ENCODE results near the gene TLX2.
"Not testable (repeated sequence)": the region's sequence is repeated elsewhere in the genome, so short reads cannot be mapped to it uniquely, and the experiment has no call there.

The TLX2 gene

GRCh38 chr2:74553892-74554819 lies 39.9 kb downstream of the TLX2 start, which contains the start of the genes DOK1 and LOXL3:
Gene DOK1 (plus strand): TSS chr2:74554720. CDS start chr2:74554755, 35 bp downstream.
Gene LOXL3 (minus strand): TSS chr2:74553942. CDS start chr2:74552634, 1,308 bp downstream.
- in situ Hi-C loops (cut with HindIII; ENCODE audit: low sequenced_read_pairs): no loop called here

- in situ Hi-C loops (cut with HindIII; ENCODE audit: low sequenced_read_pairs): no loop called here
These were observed 40.7 kb downstream of the TLX2 start for GRCh38 chr2:74554820-74555531.

DNA sequence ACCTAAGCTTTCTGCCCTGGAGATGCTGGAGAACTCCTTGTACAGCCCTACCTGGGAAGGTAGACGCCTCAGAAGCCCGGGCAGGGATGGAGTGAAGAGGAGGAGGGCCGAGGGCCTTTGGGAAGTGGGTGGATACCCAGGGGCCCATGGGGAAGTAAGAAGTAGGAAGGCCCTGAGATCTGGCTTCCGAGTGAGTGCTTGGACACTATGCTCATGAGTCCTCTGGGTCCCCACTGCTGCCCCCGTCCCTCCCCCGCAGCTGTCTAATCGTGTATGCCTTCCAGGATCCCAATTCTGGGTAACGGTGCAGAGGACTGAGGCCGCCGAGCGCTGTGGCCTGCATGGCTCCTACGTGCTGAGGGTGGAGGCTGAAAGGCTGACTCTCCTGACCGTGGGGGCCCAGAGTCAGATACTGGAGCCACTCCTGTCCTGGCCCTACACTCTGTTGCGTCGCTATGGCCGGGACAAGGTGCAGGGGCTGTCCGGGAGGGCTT lies 41.4 kb downstream of the TLX2 start:
- in situ Hi-C loops (cut with HindIII; ENCODE audit: low sequenced_read_pairs): no loop called here

GRCh38 chr2:74556159-74556558 lies 41.9 kb downstream of the TLX2 start:
- in situ Hi-C loops (cut with HindIII; ENCODE audit: low sequenced_read_pairs): no loop called here

DNA sequence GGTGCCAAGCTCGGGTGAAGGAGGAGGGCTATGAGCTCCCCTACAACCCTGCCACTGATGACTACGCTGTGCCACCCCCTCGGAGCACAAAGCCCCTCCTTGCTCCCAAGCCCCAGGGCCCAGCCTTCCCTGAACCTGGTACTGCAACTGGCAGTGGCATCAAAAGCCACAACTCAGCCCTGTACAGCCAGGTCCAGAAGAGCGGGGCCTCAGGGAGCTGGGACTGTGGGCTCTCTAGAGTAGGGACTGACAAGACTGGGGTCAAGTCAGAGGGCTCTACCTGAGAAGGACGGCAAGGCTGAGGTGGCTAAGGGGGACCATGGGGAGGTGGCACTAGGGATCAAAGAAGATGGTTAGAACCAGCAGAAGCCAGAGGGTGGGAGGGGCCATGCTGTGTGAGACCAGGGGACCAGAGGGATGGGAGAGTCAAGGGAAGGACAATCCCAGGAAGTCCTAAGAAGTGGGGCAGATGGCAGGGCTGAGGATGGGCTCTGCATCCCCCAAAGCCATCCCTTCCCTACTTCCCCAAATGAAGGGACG lies 42.7 kb downstream of the TLX2 start:
- in situ Hi-C loops (cut with HindIII; ENCODE audit: low sequenced_read_pairs): no loop called here

GRCh38 chr2:74558284-74559230 lies 44.3 kb downstream of the TLX2 start:
- in situ Hi-C loops (cut with HindIII; ENCODE audit: low sequenced_read_pairs): no loop called here

DNA sequence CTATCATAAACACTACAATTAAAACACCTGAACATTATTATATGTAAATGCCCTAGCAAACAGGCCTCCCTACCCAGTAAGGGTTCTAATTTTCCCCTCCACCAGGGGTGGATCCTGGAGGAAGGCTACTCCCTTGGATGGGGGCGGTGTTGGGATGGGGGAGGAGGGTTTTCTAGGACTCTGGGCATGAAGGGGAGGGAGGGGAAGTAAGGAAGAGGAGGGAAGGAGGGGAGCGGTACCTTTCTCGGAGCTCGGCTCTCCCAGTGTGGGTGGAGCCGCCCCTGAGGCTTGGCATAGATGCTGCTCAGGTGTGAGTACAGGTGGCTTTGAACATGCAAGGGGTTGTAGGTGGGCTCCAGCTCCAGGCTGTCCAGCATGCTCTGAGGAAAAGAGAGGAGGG lies 45.7 kb downstream of the TLX2 start:
- in situ Hi-C loops (cut with HindIII; ENCODE audit: low sequenced_read_pairs): no loop called here

- in situ Hi-C loops (cut with HindIII; ENCODE audit: low sequenced_read_pairs): no loop called here
These were observed 46.3 kb downstream of the TLX2 start for GRCh38 chr2:74560591-74560990.

DNA sequence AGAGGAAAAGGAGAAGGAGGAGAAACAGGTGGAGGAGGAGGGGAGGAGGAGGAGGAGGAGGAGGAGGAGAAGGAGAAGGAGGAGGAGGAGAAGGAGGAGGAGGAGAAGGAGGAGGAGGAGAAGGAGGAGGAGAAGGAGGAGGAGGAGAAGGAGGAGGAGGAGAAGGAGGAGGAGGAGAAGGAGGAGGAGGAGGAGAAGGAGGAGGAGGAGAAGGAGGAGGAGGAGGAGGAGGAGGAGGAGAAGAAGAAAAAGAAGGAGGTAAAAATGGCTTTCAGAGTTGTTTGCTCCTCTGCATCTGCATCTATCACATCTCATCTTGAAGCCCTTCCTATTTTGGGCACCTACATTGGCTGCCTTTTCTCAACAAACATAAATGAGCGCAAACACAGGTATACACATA lies 46.8 kb downstream of the TLX2 start:
- in situ Hi-C loops (cut with HindIII; ENCODE audit: low sequenced_read_pairs): not testable (repeated sequence)

DNA sequence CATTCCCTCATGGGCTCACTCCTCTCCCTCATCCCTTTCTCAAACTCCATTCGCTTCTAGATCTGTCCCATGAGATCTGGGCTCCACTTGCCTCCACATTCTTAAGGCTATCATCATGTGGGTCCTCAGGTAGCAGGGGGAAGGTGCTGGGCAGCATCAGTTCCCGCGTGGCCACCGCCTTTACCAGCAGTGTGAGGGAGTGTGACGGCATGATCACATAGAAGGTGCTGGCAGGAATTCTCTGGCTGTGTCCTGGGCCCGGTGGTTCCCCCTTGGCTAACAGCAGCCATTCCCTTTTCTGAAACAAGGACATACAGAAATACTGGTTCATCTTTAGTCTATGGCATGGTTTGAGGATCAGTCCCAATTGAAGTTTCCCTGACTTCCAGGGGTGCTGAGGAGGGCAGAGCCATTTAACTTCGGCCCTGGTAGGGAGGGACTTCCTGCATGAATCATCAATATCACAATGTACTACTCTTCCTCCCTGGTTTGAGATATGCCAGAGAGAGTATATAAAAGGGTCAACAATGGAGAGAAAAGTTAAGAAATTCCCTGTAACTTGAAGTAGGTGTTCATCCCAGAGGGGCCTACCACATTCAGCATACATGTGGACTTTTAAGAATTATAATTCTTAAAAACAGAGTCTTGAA lies 48.0 kb downstream of the TLX2 start:
- in situ Hi-C loops (cut with HindIII; ENCODE audit: low sequenced_read_pairs): no loop called here

- in situ Hi-C loops (cut with HindIII; ENCODE audit: low sequenced_read_pairs): no loop called here
These were observed 50.0 kb downstream of the TLX2 start for GRCh38 chr2:74564222-74564621.

DNA sequence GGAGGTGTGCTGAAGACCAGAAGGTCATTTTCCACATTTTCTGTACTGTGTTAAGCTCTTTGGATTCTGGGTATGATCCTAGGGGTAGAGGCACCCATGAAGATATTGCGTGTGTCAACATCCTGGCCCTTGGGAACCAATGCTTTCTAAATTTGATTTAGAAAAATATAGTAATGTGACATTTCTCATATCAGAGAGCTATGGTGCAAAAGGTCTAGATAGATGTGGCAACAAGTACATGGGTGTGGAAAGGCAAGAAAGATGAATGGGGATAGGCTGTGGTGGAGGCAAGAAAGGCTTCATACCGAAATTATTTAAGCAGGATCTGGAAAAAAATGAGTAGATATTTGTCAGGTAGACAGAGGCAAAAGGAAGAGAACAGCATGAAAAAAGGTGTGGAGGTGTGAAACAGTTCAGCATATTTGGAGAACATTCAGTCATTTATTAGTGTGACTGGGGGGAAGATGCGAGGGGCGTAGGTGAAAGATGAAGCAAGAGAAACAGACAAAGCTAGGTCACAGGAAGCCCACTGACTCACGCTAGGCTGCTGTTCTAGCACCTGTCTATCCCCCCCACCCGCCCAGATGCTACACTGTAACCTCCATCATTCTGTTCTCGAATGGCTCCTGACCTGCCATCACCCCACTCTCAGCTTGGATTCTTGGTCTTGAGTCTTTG lies 52.0 kb downstream of the TLX2 start:
- in situ Hi-C loops (cut with HindIII; ENCODE audit: low sequenced_read_pairs): no loop called here

DNA sequence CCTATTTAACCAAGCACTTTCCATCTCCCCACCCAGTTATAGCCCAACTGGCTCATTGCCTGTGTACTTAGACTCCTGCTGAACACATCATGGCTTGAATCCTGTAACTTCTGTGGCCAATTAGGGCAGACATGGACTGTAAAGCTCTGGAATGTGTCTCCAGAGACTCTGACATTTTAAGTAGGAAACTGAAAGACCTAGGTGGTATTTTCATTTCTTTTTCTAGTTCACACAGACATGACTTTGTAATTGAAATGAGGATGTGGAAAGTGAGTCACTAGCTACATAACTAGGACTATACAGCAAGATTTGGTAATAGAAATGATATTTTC lies 52.5 kb downstream of the TLX2 start:
- in situ Hi-C loops (cut with HindIII; ENCODE audit: low sequenced_read_pairs): no loop called here

Data from DLD1 (cell line).